Kidney (tissue), 14 donors: Measurements from ENCODE around the gene INTS3. TPM values are rescaled to one million over a fixed set of nuclear protein-coding genes. Genes with fewer than 3 reads are reported as not detected.

Source experiments
- DNase-seq, 5 donors: peaks; one replicate each; pipeline ENCODE4 v3.0.0-alpha.2; 2013 to 2020
- FAIRE-seq: peaks from 2 replicates; lab custom pipeline; 2012; peaks lifted over from hg19 to GRCh38; lab: Jason Lieb, UNC
- H3K27ac ChIP-seq, 2 donors: one replicate each; pipeline ENCODE4 v1.7.0; 2013; ENCODE audit warnings: low read depth in 2 of 2, low read length in 2 of 2, inconsistent platforms in 1 of 2
- H3K27me3 ChIP-seq: one replicate; pipeline ENCODE4 v1.7.1; 2013; ENCODE audit warnings: low read length, inconsistent platforms; ENCODE audit not compliant: control insufficient read depth, insufficient read depth
- H3K36me3 ChIP-seq, 3 donors: one replicate each; pipeline versions ENCODE4 v1.7.0 to v1.7.1; 2013; ENCODE audit warnings: low read length in 3 of 3, control low read depth in 1 of 3, inconsistent platforms in 1 of 3; ENCODE audit not compliant: insufficient read depth in 3 of 3, control insufficient read depth in 2 of 3
- H3K4me1 ChIP-seq, 3 donors: one replicate each; pipeline versions ENCODE4 v1.7.0 to v1.7.1; 2013; ENCODE audit warnings: low read length in 3 of 3, inconsistent platforms in 1 of 3, low read depth in 1 of 3; ENCODE audit not compliant: control insufficient read depth in 2 of 3, insufficient read depth in 2 of 3
- H3K4me3 ChIP-seq, 3 donors: one replicate each; pipeline versions ENCODE4 v1.7.0 to v1.8.1; 2013; ENCODE audit warnings: low read length in 3 of 3, control low read depth in 1 of 3, inconsistent platforms in 1 of 3
- H3K9ac ChIP-seq, 3 donors: one replicate each; pipeline versions ENCODE4 v1.7.0 to v1.7.1; 2013; ENCODE audit warnings: low read length in 3 of 3, control low read depth in 1 of 3, inconsistent platforms in 1 of 3
- H3K9me3 ChIP-seq, 3 donors: one replicate each; pipeline versions ENCODE4 v1.7.0 to v1.7.1; 2013; ENCODE audit warnings: low read length in 3 of 3, control low read depth in 1 of 3, inconsistent platforms in 1 of 3; ENCODE audit not compliant: control insufficient read depth in 2 of 3, insufficient read depth in 1 of 3
- intact Hi-C: fragments of 100-400 bp; cut with DNase I; formaldehyde crosslinking; loops from one replicate; pipeline ENCODE4 v1.11.1; 2022
- microRNA-seq: library from miRNA; unstranded; fragments of <30 nt; microRNA quantifications from one replicate; pipeline ENCODE4 v1.2.0, GENCODE V29; 2020
- polyA plus RNA-seq: library from polyadenylated mRNA; stranded (reverse); fragments of 350-450 nt; fragmentation: Illumina TruSeq; extraction: RNeasy Lipid Tissue Mini Kit (QIAGEN cat#74804); gene quantifications from one replicate; pipeline ENCODE4 v1.2.3, GENCODE V29; 2014; ENCODE audit warnings: low read depth, low replicate concordance; ENCODE audit not compliant: insufficient read depth
- total RNA-seq: library from RNA; stranded (reverse); fragmentation: NEBNext Ultra II Directional; extraction: Animal tissue kit (Norgen Biotek cat#: 25700); gene quantifications from one replicate; pipeline ENCODE4 v1.2.1, GENCODE V29; 2021
- TF ChIP-seq, protein P1 (sequence below): IDR thresholded peaks from 3 replicates; pipeline ENCODE4 v1.5.1; 2012; ENCODE audit warnings: mild to moderate bottlenecking, moderate library complexity, borderline replicate concordance; ENCODE audit not compliant: insufficient read depth; ENCODE audit errors: extremely low read depth
- donor health status: control.
- donor health status: control.
- donor health status: control.
- donor health status: control.
- donor health status: control.
- donor health status: DM: yes; HTN: yes; CAD: no.
- donor health status: Normal renal cell carcinoma (clear cell type).

Gene INTS3
- total and polyA plus RNA-seq, 2 donors from 2014 or later, result 42.7 to 74.8 TPM

DNA sequence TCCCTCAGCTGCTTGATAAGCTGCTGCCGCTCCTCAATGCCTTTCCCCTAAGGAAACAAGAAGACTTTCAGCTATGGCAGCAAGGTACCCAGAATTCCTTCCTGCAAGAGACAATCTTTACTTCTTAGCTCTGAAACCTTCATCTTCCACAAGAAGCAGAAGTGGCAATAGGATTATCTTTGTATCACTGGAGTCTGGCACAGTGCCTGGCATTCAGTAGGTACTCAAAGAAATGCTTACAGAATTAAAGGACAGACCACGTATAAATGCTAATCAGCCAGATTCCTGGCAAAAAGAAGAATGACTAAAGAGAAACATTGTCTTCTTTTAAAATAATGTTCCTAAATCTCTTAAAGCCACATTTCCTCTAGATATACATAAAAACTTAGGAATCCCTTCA, 91.0 kb downstream of the INTS3 start:
- peaks cover 8 to 30% (median 23%) of the 10 kb centered on the region in 3 donors for H3K36me3 ChIP-seq
- H3K4me1 ChIP-seq, result no peaks in the 10 kb centered on the region
- no peak overlapping the region for H3K27ac ChIP-seq
- TF ChIP-seq, protein P1, sequence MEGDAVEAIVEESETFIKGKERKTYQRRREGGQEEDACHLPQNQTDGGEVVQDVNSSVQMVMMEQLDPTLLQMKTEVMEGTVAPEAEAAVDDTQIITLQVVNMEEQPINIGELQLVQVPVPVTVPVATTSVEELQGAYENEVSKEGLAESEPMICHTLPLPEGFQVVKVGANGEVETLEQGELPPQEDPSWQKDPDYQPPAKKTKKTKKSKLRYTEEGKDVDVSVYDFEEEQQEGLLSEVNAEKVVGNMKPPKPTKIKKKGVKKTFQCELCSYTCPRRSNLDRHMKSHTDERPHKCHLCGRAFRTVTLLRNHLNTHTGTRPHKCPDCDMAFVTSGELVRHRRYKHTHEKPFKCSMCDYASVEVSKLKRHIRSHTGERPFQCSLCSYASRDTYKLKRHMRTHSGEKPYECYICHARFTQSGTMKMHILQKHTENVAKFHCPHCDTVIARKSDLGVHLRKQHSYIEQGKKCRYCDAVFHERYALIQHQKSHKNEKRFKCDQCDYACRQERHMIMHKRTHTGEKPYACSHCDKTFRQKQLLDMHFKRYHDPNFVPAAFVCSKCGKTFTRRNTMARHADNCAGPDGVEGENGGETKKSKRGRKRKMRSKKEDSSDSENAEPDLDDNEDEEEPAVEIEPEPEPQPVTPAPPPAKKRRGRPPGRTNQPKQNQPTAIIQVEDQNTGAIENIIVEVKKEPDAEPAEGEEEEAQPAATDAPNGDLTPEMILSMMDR, result no peak
- no peak overlapping the region for H3K4me3 ChIP-seq
- H3K27me3 ChIP-seq, result no peaks in the 10 kb centered on the region
- intact Hi-C loops, result no loop called here
- FAIRE-seq (no peak), DNase-seq (no peak)
- H3K9ac ChIP-seq, result no peak overlapping the region
- H3K9me3 ChIP-seq, result no peaks in the 10 kb centered on the region

Small RNA genes lying within 50 kb of the gene (microRNA-seq; reads per million reads assigned to microRNA genes)
- not detected for gene MIR8083

Other genes with a start within 250 kb of the INTS3 start
- 1,542 TPM for gene S100A6, start 192.1 kb upstream of the INTS3 start, total RNA-seq
- 1,580 TPM for gene S100A6, start 192.1 kb upstream of the INTS3 start, polyA plus RNA-seq
- 0.91 TPM for gene S100A5, start 187.1 kb upstream of the INTS3 start, total RNA-seq
- gene S100A5, start 187.1 kb upstream of the INTS3 start, polyA plus RNA-seq, result 1.9 TPM
- gene S100A4, start 182.2 kb upstream of the INTS3 start, total RNA-seq, result 141 TPM
- 204 TPM for gene S100A4, start 182.2 kb upstream of the INTS3 start, polyA plus RNA-seq
- gene S100A3, start 178.8 kb upstream of the INTS3 start, total RNA-seq, result 8.4 TPM
- 2.5 TPM for gene S100A3, start 178.8 kb upstream of the INTS3 start, polyA plus RNA-seq
- gene S100A2, start 162.2 kb upstream of the INTS3 start, total RNA-seq, result 152 TPM
- gene S100A2, start 162.2 kb upstream of the INTS3 start, polyA plus RNA-seq, result 416 TPM
- 119 TPM for gene S100A16, start 114.9 kb upstream of the INTS3 start, total RNA-seq
- 174 TPM for gene S100A16, start 114.9 kb upstream of the INTS3 start, polyA plus RNA-seq
- gene S100A14, start 111.7 kb upstream of the INTS3 start, total RNA-seq, result 75.9 TPM
- 35.6 TPM for gene S100A14, start 111.7 kb upstream of the INTS3 start, polyA plus RNA-seq
- gene S100A13, start 100.5 kb upstream of the INTS3 start, total RNA-seq, result 225 TPM
- gene S100A13, start 100.5 kb upstream of the INTS3 start, polyA plus RNA-seq, result 299 TPM
- gene S100A1, start 99.6 kb upstream of the INTS3 start, total RNA-seq, result 83.1 TPM
- 332 TPM for gene S100A1, start 99.6 kb upstream of the INTS3 start, polyA plus RNA-seq
- 83.6 TPM for gene CHTOP, start 94.0 kb upstream of the INTS3 start, total RNA-seq
- 71.1 TPM for gene CHTOP, start 94.0 kb upstream of the INTS3 start, polyA plus RNA-seq
- 46.2 TPM for gene SNAPIN, start 69.3 kb upstream of the INTS3 start, total RNA-seq
- gene SNAPIN, start 69.3 kb upstream of the INTS3 start, polyA plus RNA-seq, result 59.8 TPM
- 110 TPM for gene ILF2, start 57.1 kb upstream of the INTS3 start, total RNA-seq
- gene ILF2, start 57.1 kb upstream of the INTS3 start, polyA plus RNA-seq, result 197 TPM
- gene NPR1, start 49.4 kb upstream of the INTS3 start, total RNA-seq, result 89.3 TPM
- gene NPR1, start 49.4 kb upstream of the INTS3 start, polyA plus RNA-seq, result 57.8 TPM
- gene SLC27A3, start 47.4 kb downstream of the INTS3 start, total RNA-seq, result 54.0 TPM
- 36.9 TPM for gene SLC27A3, start 47.4 kb downstream of the INTS3 start, polyA plus RNA-seq
- gene GATAD2B, start 194.9 kb downstream of the INTS3 start, total RNA-seq, result 49.0 TPM
- 3.6 TPM for gene GATAD2B, start 194.9 kb downstream of the INTS3 start, polyA plus RNA-seq
- 60.6 TPM for gene DENND4B, start 218.7 kb downstream of the INTS3 start, total RNA-seq
- gene DENND4B, start 218.7 kb downstream of the INTS3 start, polyA plus RNA-seq, result 13.2 TPM
- 44.8 TPM for gene CRTC2, start 230.6 kb downstream of the INTS3 start, total RNA-seq
- 28.6 TPM for gene CRTC2, start 230.6 kb downstream of the INTS3 start, polyA plus RNA-seq
- 125 TPM for gene SLC39A1, start 235.5 kb downstream of the INTS3 start, total RNA-seq
- 106 TPM for gene SLC39A1, start 235.5 kb downstream of the INTS3 start, polyA plus RNA-seq
- gene CREB3L4, start 239.9 kb downstream of the INTS3 start, total RNA-seq, result 10.9 TPM
- 9.3 TPM for gene CREB3L4, start 239.9 kb downstream of the INTS3 start, polyA plus RNA-seq
- gene JTB, start 249.6 kb downstream of the INTS3 start, total RNA-seq, result 97.0 TPM
- 188 TPM for gene JTB, start 249.6 kb downstream of the INTS3 start, polyA plus RNA-seq